Neural cell (in vitro differentiated cells): ENCODE results near the gene CDS1. TPM values are rescaled to one million over a fixed set of nuclear protein-coding genes. Genes with fewer than 3 reads are reported as not detected.

ENCODE experiments used
- H2AFZ ChIP-seq: fragments of 200-600, 300-800 bp; sonication (generic), shearing (Covaris generic); 2 replicates; pipeline ENCODE4 v1.6.0; 2014; ENCODE audit warnings: low read depth, mild to moderate bottlenecking, antibody characterized with exemption, low read length, moderate library complexity
- H3F3A ChIP-seq: fragments of 200-600 bp; shearing (Covaris generic); 2 replicates; pipeline ENCODE4 v1.6.1; 2016; ENCODE audit warnings: mild to moderate bottlenecking, moderate library complexity, mixed read lengths, antibody characterized with exemption, low read length; ENCODE audit not compliant: insufficient read depth, poor library complexity, severe bottlenecking
- H3K27ac ChIP-seq: fragments of 200-600, 300-800 bp; sonication (generic), shearing (Covaris generic); 2 replicates; pipeline ENCODE4 v1.5.1; 2014; ENCODE audit warnings: mild to moderate bottlenecking, low read length, moderate library complexity
- H3K27me3 ChIP-seq: fragments of 300-800, 200-600 bp; sonication (generic), shearing (Covaris generic); 2 replicates; pipeline ENCODE4 v1.6.0; 2014; ENCODE audit warnings: mild to moderate bottlenecking, low read depth, low read length, moderate library complexity; ENCODE audit not compliant: insufficient read depth
- H3K36me3 ChIP-seq: fragments of 300-800, 200-600 bp; sonication (generic), shearing (Covaris generic); 2 replicates; pipeline ENCODE4 v1.5.1; 2014; ENCODE audit warnings: mild to moderate bottlenecking, antibody characterized with exemption, low read length, moderate library complexity; ENCODE audit not compliant: insufficient read depth
- H3K4me2 ChIP-seq: fragments of 300-800, 200-600 bp; sonication (generic), shearing (Covaris generic); 2 replicates; pipeline ENCODE4 v1.6.0; 2014; ENCODE audit warnings: mild to moderate bottlenecking, low read length
- H3K4me3 ChIP-seq: fragments of 300-800, 200-600 bp; sonication (generic), shearing (Covaris generic); 2 replicates; pipeline ENCODE4 v1.5.1; 2014; ENCODE audit warnings: mild to moderate bottlenecking, low read length, moderate library complexity
- H3K79me2 ChIP-seq: fragments of 200-600 bp; shearing (Covaris generic); replicated peaks from 2 replicates; pipeline ENCODE4 v1.6.0; 2014; ENCODE audit warnings: mild to moderate bottlenecking, low read length, moderate library complexity; ENCODE audit not compliant: insufficient read depth
- H3K9ac ChIP-seq: fragments of 300-800, 200-600 bp; sonication (generic), shearing (Covaris generic); 2 replicates; pipeline ENCODE4 v1.6.1; 2016; ENCODE audit warnings: mild to moderate bottlenecking, low read length, mixed read lengths
- H3K9me2 ChIP-seq: fragments of 200-600 bp; shearing (Covaris generic); 2 replicates; pipeline ENCODE4 v1.6.1; 2016; ENCODE audit warnings: mild to moderate bottlenecking, low read length, mixed read lengths; ENCODE audit not compliant: insufficient read depth
- H3K9me3 ChIP-seq: fragments of 200-600, 300-800 bp; sonication (generic), shearing (Covaris generic); 2 replicates; pipeline ENCODE4 v1.6.1; 2016; ENCODE audit warnings: mild to moderate bottlenecking, mixed run types, low read length, moderate library complexity, mixed read lengths
- H4K20me1 ChIP-seq: fragments of 200-600 bp; shearing (Covaris generic); 2 replicates; pipeline ENCODE4 v1.6.1; 2016; ENCODE audit warnings: mild to moderate bottlenecking, mixed run types; ENCODE audit not compliant: insufficient read depth
- CTCF ChIP-seq: fragments of 450-650 bp; IDR thresholded peaks from 2 replicates; pipeline ENCODE4 v1.5.1; 2014; ENCODE audit warnings: antibody characterized with exemption, mild to moderate bottlenecking, moderate library complexity; ENCODE audit not compliant: poor library complexity, severe bottlenecking
- EP300 ChIP-seq: fragments of 450-650 bp; conservative IDR thresholded peaks from 2 replicates; pipeline ENCODE4 v1.6.1; 2014; ENCODE audit warnings: antibody characterized with exemption, mild to moderate bottlenecking, moderate library complexity; ENCODE audit not compliant: poor library complexity, severe bottlenecking
- EZH2 ChIP-seq: fragments of 200-600, 300-800 bp; shearing (Covaris generic), sonication (generic); IDR thresholded peaks from 2 replicates; pipeline ENCODE4 v1.6.1; 2014; ENCODE audit warnings: antibody characterized with exemption, low read length, borderline replicate concordance, mild to moderate bottlenecking; ENCODE audit not compliant: insufficient read depth, poor library complexity, severe bottlenecking
- MXI1 ChIP-seq: fragments of 450-650 bp; conservative IDR thresholded peaks from 2 replicates; pipeline ENCODE4 v1.6.1; 2014; ENCODE audit warnings: antibody characterized with exemption, mild to moderate bottlenecking; ENCODE audit not compliant: poor library complexity, severe bottlenecking
- POLR2AphosphoS5 ChIP-seq: IDR thresholded peaks from 2 replicates; pipeline ENCODE4 v1.6.1; 2012
- RAD21 ChIP-seq: fragments of 450-650 bp; conservative IDR thresholded peaks from 2 replicates; pipeline ENCODE4 v1.6.1; 2014; ENCODE audit warnings: antibody characterized with exemption, mild to moderate bottlenecking, moderate library complexity
- REST ChIP-seq: IDR thresholded peaks from 2 replicates; pipeline ENCODE4 v1.6.1; 2012; ENCODE audit warnings: borderline replicate concordance
- SMC3 ChIP-seq: fragments of 450-650 bp; conservative IDR thresholded peaks from 2 replicates; pipeline ENCODE4 v1.6.1; 2014; ENCODE audit warnings: antibody characterized with exemption, mild to moderate bottlenecking, moderate library complexity; ENCODE audit not compliant: poor library complexity
- TAF1 ChIP-seq: IDR thresholded peaks from 2 replicates; pipeline ENCODE4 v1.6.1; 2012; ENCODE audit warnings: low read depth
- polyA plus RNA-seq: library from polyadenylated mRNA; depleted of rRNA; stranded (reverse); fragments of >200 nt; gene quantifications from 2 replicates; pipeline ENCODE4 v1.2.3, GENCODE V29; 2014

CDS1 gene
- polyA plus RNA-seq, 1 donor from 2014 or later = 6.1 TPM

GRCh38 chr4:84562156-84562555 is 20.8 kb upstream of the CDS1 start:
- Histone ChIP-seq H3K4me3 (no peak overlapping the region), H4K20me1 (no peaks in the 10 kb centered on the region), H3K36me3 (no peaks in the 10 kb centered on the region), H3K27me3 (no peaks in the 10 kb centered on the region), H3K9ac (no peak overlapping the region), H3K27ac (no peak overlapping the region), H3K9me3 (no peaks in the 10 kb centered on the region), H3F3A (no peaks in the 10 kb centered on the region), H3K79me2 (no peaks in the 10 kb centered on the region), H2AFZ (no peak overlapping the region), H3K4me2 (no peak overlapping the region), H3K9me2 (no peaks in the 10 kb centered on the region)
- TF ChIP-seq EZH2 (no peak), RAD21 (no peak), REST (no peak)

GRCh38 chr4:84563002-84563401 is 19.9 kb upstream of the CDS1 start:
- H3K9ac ChIP-seq = no peak overlapping the region
- H2AFZ ChIP-seq = no peak overlapping the region
- H3K9me3 ChIP-seq = no peaks in the 10 kb centered on the region
- no peaks in the 10 kb centered on the region for H4K20me1 ChIP-seq
- no peaks in the 10 kb centered on the region for H3K27me3 ChIP-seq
- no peaks in the 10 kb centered on the region for H3F3A ChIP-seq
- H3K4me2 ChIP-seq = no peak overlapping the region
- H3K9me2 ChIP-seq = no peaks in the 10 kb centered on the region
- no peak overlapping the region for H3K4me3 ChIP-seq
- no peaks in the 10 kb centered on the region for H3K79me2 ChIP-seq
- TF ChIP-seq TAF1 (no peak), POLR2AphosphoS5 (no peak), RAD21 (no peak), SMC3 (no peak), CTCF (no peak), EZH2 (no peak), REST (no peak), EP300 (no peak), MXI1 (no peak)
- H3K27ac ChIP-seq = no peak overlapping the region
- no peaks in the 10 kb centered on the region for H3K36me3 ChIP-seq
